ENCODE measurements around the gene RAB33A. TPM values are rescaled to one million over a fixed set of nuclear protein-coding genes. Genes with fewer than 3 reads are reported as not detected.

RAB33A gene
- total and polyA plus RNA-seq, 2 experiments from 2014 or later: 2.8 to 7.2 TPM

DNA sequence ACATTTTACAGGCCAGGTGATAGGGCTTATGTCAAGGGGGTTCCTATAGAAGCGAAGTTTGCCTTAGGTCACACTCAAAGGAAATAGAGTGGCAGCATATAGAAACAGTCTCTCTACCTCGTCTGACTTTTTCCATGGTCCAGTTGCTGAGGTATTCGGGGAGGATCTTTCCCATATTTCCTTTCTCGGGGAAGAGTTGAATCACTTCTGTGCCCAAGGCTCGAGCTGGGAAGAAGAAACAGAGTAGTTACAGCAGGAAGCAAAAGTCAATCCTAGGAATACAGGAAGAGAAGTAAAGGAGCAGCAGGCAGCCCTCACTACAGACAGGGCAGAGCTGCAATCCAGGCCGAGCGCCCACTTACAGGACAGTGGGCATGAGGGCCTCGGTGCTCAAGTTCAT is 34.8 kb upstream of the RAB33A start:
- H3K27me3 ChIP-seq: no peaks in the 10 kb centered on the region
- TF ChIP-seq, protein P1, sequence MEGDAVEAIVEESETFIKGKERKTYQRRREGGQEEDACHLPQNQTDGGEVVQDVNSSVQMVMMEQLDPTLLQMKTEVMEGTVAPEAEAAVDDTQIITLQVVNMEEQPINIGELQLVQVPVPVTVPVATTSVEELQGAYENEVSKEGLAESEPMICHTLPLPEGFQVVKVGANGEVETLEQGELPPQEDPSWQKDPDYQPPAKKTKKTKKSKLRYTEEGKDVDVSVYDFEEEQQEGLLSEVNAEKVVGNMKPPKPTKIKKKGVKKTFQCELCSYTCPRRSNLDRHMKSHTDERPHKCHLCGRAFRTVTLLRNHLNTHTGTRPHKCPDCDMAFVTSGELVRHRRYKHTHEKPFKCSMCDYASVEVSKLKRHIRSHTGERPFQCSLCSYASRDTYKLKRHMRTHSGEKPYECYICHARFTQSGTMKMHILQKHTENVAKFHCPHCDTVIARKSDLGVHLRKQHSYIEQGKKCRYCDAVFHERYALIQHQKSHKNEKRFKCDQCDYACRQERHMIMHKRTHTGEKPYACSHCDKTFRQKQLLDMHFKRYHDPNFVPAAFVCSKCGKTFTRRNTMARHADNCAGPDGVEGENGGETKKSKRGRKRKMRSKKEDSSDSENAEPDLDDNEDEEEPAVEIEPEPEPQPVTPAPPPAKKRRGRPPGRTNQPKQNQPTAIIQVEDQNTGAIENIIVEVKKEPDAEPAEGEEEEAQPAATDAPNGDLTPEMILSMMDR (IDR thresholded peaks at IDR 0.05; ENCODE audit: low read depth, low read length): no peak
- H3K27ac ChIP-seq: no peak overlapping the region
- peaks cover 10% of the 10 kb centered on the region for H3K4me1 ChIP-seq (ENCODE audit: low read depth)
- no peaks in the 10 kb centered on the region for H3K9me3 ChIP-seq (ENCODE audit: low read depth)
- H3K4me3 ChIP-seq: no peak overlapping the region
- DNase-seq (ENCODE audit: low read depth in 1 of 2, low spot score in 1 of 2): no peak
- peaks cover 3% of the 10 kb centered on the region for H3K36me3 ChIP-seq

DNA sequence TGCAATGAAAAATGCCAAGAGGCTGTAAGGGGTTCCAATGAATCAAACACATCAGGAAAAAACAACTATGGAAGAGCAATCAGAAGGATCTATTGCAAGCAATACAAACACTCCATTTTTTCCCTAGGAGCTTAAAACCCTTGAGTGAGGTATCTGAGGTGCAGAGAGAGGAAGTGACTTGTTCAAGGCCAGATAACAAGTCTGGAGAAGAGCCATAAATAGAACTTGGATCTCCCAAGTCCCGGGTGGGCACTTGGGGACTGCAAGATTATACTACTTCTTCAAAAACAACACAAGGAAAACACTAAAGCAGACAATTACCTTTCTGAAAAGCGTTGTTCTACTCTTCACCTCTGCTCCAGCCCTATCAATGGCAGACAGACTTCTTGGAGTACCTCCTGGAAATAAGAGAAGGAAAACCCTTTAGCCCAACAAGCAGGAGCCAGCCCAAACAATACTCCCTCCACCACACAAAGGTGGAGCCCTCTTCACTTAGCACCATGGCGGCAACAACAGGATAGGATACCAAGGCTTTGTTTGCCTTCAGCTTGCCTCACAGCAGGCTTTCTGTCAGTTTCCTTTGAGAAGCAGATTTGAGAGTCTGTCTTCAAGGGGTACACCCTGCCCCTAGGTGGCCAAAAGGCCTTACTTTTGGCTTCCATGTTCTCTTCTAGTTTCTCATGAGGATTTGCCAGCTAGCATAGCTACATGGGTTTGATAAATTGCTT is 32.1 kb upstream of the RAB33A start:
- peaks cover 10% of the 10 kb centered on the region for H3K4me1 ChIP-seq (ENCODE audit: low read depth)
- DNase-seq (ENCODE audit: low read depth in 1 of 2, low spot score in 1 of 2): peak; percentile 8 to 30
- TF ChIP-seq, protein P1 (IDR thresholded peaks at IDR 0.05; ENCODE audit: low read depth, low read length): no peak
- no peaks in the 10 kb centered on the region for H3K27me3 ChIP-seq
- peak overlapping the region; percentile 68 for H3K27ac ChIP-seq
- peaks cover 3% of the 10 kb centered on the region for H3K36me3 ChIP-seq
- no peaks in the 10 kb centered on the region for H3K9me3 ChIP-seq (ENCODE audit: low read depth)
- no peak overlapping the region for H3K4me3 ChIP-seq

DNA sequence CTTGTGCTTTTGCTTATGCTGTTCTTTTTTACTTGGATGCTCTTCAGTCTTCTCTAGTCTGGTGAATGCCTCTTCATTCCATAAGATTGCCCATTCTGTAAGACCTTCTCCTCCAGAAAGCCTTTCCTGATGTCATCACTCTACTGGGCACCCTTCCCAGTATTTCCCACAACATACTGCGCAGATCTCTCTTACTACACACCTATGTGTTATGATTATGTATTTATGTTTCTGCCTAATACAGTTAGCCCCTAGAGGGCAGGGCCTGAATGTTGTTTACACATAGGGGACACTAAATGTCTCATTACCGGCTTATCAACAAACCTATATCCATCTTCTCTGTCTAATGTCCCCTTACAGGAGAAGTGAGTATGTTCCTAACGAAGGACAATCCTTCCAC is 27.3 kb upstream of the RAB33A start:
- H3K27me3 ChIP-seq: no peaks in the 10 kb centered on the region
- peaks cover 6% of the 10 kb centered on the region for H3K4me1 ChIP-seq (ENCODE audit: low read depth)
- DNase-seq (ENCODE audit: low read depth in 1 of 2, low spot score in 1 of 2): peak in 1 of 2 donors; percentile 82
- no peak overlapping the region for H3K27ac ChIP-seq
- H3K36me3 ChIP-seq: peaks cover 9% of the 10 kb centered on the region
- no peak overlapping the region for H3K4me3 ChIP-seq
- TF ChIP-seq, protein P1 (IDR thresholded peaks at IDR 0.05; ENCODE audit: low read depth, low read length): peak; percentile 28
- H3K9me3 ChIP-seq (ENCODE audit: low read depth): no peaks in the 10 kb centered on the region

DNA sequence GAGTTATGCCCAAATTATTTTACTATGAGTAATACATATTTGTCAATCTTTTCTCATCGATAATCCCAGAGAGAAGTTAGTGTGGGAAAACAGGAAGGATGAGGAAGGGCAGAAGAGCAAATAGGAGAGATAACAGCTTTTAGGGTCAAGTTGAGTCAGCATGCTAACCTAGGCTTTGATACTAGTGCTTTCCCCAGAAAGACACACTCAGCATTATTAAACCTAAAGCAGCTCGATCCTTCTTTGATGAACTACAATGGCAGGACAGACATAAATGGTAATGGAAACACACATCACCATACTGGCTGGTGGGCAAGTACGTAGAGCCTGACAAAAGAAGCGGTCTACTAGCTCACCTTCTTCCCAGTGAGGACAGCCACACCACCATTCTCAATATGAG is 26.6 kb upstream of the RAB33A start:
- Histone ChIP-seq H3K27me3 (no peaks in the 10 kb centered on the region), H3K4me3 (no peak overlapping the region), H3K27ac (no peak overlapping the region), H3K36me3 (peaks cover 9% of the 10 kb centered on the region), H3K9me3 (ENCODE audit: low read depth) (no peaks in the 10 kb centered on the region), H3K4me1 (ENCODE audit: low read depth) (peaks cover under 1% of the 10 kb centered on the region)
- DNase-seq (ENCODE audit: low read depth in 1 of 2, low spot score in 1 of 2): no peak
- TF ChIP-seq, protein P1 (IDR thresholded peaks at IDR 0.05; ENCODE audit: low read depth, low read length): no peak

DNA sequence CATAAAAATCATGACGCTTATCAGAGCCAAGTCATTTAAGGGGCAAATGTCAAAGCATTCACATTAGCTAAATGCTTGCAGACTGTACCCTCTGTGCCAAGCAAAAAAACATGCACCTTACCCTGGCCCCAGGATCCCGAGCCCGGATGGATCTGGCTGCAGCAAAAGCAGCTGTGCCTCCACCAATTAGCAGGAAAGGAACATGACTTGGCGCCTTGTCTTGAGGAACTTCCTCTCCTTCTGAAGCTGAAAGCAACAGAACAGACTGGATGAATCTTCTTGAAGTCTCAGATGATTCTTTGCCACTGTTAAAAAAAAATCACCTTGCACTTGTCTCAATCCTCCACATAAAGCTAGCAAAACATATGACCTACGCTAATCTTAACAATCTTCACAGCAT is 24.1 kb upstream of the RAB33A start:
- H3K27me3 ChIP-seq: no peaks in the 10 kb centered on the region
- H3K36me3 ChIP-seq: peaks cover 9% of the 10 kb centered on the region
- no peaks in the 10 kb centered on the region for H3K9me3 ChIP-seq (ENCODE audit: low read depth)
- H3K4me3 ChIP-seq: no peak overlapping the region
- DNase-seq (ENCODE audit: low read depth in 1 of 2, low spot score in 1 of 2): no peak
- TF ChIP-seq, protein P1 (IDR thresholded peaks at IDR 0.05; ENCODE audit: low read depth, low read length): no peak
- H3K27ac ChIP-seq: no peak overlapping the region
- no peaks in the 10 kb centered on the region for H3K4me1 ChIP-seq (ENCODE audit: low read depth)

Data from cardiac muscle cell (in vitro differentiated cells and primary cell).